HG03457 (cell line): ENCODE measurements around the gene ACTA2.

ENCODE experiments used
- ATAC-seq: cut with Tn5 transposase; IDR thresholded peaks from one replicate; pipeline ENCODE4 v1.9.1; 2021; ENCODE audit warnings: moderate number of reproducible peaks; ENCODE audit not compliant: unreplicated experiment

Gene ACTA2

DNA sequence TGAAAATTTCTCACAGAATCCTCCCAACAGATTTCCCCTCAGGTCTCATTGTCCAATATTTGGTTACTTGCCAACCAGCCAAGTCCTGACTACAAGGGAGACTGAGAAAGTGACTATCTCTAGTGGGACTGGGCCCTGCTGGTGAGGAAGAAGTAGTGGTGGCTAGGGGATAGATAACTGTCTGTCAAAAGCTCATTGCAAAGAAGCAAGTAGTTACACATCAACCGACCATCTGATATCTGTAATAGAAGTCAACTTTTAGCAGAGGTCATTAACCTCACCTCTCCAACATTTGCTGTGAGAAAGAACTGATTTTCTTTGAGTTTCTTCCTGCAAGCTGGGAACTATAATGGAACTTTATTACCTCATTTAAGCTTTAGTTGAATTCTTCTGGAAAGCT is 57.3 kb downstream of the ACTA2 start:
- no peak for ATAC-seq

DNA sequence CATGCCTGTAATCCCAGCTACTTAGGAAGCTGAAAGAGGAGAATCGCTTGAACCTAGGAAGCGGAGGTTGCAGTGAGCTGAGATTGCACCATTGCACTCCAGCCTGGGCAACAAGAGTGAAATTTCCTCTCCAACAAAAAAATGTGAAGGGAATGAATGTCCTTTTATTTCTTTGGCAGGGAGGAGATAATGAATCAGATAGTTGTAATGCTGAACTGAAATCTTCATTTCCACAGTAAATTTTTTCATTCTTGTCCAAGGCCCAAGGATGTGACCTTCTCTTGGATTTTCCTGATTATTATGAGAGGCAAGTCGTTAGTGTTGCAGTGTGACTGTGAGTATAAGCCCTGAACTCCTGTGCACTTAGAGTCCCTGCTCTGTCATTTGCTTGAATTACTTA is 59.0 kb downstream of the ACTA2 start:
- no peak for ATAC-seq

DNA sequence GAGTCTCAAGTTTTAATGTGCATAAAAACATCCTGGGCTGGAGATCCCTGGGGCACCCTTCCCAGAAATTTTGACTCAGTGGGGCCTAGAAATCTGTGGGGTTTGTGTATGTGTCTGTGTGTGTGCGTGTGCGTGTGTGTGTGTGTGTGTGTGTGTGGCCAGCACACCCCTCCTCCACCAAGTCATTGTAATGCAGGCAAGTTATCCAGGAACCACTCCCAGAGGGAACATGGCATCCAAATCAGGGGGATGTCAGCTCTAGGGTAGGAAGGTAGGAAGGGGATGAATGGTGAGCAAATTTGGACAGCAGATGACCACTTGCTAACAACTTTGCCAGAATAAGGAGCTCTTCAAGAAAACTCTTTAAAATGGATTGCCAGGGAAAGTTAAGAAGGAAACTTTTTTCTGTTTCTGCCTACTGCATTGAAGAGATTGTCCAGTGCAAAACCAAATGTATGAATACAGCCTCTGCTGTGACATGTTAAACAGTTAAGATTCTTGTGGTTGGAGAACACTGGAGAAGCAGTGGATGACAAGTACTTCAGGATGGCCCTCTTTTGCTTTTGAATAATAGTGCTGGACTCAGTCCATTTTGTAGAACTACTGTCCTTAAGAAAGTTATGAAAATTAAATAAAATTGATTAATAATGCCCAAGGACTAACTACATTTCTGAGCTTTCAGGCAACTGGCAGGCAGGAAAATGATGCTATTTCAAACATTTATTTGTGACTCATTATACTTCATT is 60.2 kb downstream of the ACTA2 start:
- no peak for ATAC-seq

DNA sequence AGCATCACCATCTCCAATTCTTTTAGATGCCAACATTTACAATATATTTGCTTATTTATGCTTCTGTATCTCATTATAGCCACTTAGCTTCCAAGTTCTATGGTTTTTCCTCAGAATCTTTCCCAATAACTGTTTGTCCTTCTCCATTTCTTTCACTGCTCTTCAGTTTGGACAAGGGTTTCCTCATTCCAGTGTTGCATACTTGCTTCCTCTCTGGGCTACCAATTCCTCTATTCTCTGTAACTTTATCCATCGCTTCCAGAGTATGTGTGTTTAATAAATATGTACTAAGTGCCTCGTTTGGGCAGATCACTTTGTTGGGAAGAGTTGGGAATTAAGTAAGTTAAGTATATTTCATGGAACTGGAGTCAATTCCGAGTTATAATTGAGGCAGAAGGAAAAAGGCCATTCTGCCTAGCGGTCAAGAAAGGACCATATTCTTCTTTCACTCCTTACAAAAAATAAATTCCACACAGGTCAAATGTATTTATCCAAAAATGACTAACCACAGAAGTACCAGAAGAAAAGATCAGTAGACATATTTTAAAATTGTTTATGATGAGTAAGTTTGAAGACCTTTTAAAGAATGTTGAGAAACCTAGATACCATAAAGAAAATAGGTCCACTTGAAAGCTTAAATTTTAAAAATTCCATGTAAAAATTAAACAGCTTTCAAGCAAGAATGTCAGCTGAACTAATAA is 61.7 kb downstream of the ACTA2 start:
- no peak for ATAC-seq

DNA sequence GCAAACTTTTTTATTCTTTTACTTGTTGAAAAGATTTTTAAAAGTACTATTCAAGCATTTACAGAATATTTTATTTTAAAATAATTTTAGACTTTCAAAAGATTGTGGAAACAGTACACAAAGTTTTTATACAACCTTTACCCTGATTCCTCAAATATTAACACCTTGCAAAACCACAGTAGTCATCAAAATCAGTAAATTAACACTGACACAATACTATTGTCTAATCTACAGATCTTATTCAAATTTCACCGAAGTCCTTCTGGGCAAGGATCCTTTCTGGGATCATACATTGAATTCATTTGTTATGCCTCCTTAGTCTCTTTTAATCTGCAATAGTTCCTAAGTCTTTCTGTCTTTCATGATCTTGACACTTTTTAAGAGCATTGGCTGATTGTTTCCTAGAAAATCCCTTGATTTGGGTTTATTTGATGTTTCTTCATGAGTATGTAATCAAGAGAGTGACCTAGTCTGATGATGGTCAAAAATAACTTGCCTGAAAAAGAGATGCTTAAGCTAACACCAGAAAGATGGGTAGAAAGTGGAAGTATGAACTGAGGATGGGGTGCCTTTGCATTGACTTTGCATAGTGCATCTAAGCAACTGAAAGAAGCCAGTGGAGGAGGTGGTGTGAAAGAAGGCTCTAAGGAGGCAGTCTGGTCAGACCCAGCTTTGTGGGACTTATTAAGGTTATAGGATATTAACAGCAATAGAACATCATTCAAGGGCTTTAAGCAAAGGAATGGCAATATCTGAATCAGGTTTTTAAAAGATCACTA is 62.8 kb downstream of the ACTA2 start:
- ATAC-seq = peak; percentile 48

DNA sequence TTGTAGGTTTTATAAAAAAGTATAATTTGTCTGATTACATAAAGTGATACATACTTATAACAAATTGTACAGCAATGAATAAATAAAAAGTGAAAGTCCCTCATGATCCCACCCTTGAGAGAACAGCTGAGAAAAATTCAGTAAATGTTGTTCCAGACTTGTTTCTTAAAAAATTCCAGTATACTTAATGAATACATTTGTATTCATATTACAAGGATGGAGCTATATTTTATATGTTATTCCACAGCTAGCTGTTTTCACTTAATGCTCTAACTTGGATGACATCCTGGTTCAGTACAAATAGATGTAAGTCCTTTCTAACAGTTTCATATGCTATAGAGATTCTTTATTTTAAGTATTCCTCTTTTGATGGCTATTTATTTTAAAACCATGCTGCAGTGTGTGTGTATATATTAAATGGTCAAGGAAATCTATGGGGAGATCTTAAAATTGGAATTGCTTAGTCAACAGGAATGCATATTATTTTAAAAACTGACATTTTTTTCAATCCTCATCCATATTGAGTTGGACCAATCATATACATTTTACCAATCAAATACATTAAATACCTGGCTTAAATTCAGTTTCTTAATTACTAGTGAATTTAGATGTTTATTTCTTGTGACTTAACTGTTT is 63.6 kb downstream of the ACTA2 start:
- ATAC-seq = no peak

DNA sequence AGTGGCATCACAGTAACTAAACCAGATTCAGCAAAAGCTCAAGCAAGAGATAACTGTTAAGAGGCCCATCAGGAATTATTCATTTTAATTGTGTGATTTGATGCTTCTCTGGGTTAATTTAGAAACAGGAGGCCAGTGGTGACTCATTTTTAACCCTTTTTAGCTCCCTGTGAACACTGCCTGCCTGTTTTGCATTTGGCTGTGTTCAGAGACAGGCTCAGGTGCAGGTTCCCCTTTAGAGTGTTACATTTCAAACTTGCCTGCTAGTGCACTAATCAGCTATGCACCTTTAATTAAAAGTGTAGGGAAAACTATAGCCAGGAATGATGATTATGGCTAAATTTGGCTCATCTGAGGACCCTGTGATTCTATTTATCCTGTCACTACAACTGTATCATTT is 66.0 kb downstream of the ACTA2 start:
- ATAC-seq = no peak
